HepG2 (cell line): ENCODE results near the gene NUDT13. TPM values are rescaled to one million over a fixed set of nuclear protein-coding genes. Genes with fewer than 3 reads are reported as not detected.

Experiments used
- ATAC-seq: fragments of 200-7000 bp; cut with Tn5 transposase; 3 replicates; pipeline ENCODE4 v1.9.1; 2020; ENCODE audit warnings: mild to moderate bottlenecking, moderate library complexity
- BruUV-seq: library from RNA; stranded (reverse); fragments of 400-500 nt; replicated peaks from 2 replicates; lab custom pipeline; 2021; lab: Mats Ljungman, UMichigan
- CTCF ChIA-PET: fragments of 300-600 bp; formaldehyde crosslinking; extraction: SDS; loops from one replicate; lab custom pipeline; 2021; ENCODE audit warnings: low total read pairs, inconsistent platforms, low intra/inter-chr PET ratio; lab: Yijun Ruan, JAX
- POLR2A ChIA-PET: fragments of 350-600 bp; sonication (Branson Sonifier 250); formaldehyde crosslinking; loops from one replicate; lab custom pipeline; 2020; ENCODE audit warnings: antibody characterized with exemption, inconsistent platforms; lab: Yijun Ruan, JAX
- DNase-seq: peaks from one replicate; pipeline ENCODE4 v3.0.0-alpha.2; 2015; ENCODE audit warnings: low spot score
- FAIRE-seq: peaks from 3 replicates; lab custom pipeline; 2011; peaks lifted over from hg19 to GRCh38; lab: Jason Lieb, UNC
- H2AFZ ChIP-seq: one replicate; pipeline ENCODE4 v1.6.1; 2011; ENCODE audit warnings: low read length, inconsistent platforms
- H3K27ac ChIP-seq: fragments of 300-600 bp; 3 replicates; pipeline ENCODE4 v1.8.0; 2011; ENCODE audit warnings: mixed run types, mild to moderate bottlenecking, mixed read lengths, low read length, inconsistent platforms; ENCODE audit not compliant: insufficient read depth; ENCODE audit errors: extremely low read length
- H3K27me3 ChIP-seq, 2 experiments: fragments of 200-600 bp in 1 of 2; 2 replicates in 1 of 2; 3 replicates in 1 of 2; pipeline versions ENCODE4 v1.6.0 to v1.8.0; 2011; ENCODE audit warnings: low read length in 2 of 2, mild to moderate bottlenecking in 2 of 2, moderate library complexity in 2 of 2, inconsistent platforms in 1 of 2; ENCODE audit not compliant: insufficient read depth in 2 of 2, control insufficient read depth in 1 of 2
- H3K36me3 ChIP-seq, 2 experiments: fragments of 200-600 bp in 1 of 2; replicated peaks in 1 of 2; 2 replicates in 1 of 2; 3 replicates in 1 of 2; pipeline versions ENCODE4 v1.5.1 to v1.8.0; 2011; ENCODE audit warnings: low read length in 2 of 2, inconsistent platforms in 1 of 2; ENCODE audit not compliant: insufficient read depth in 2 of 2, control insufficient read depth in 1 of 2
- H3K4me1 ChIP-seq: 2 replicates; pipeline ENCODE4 v1.5.1; 2012; ENCODE audit warnings: low read length, inconsistent platforms; ENCODE audit not compliant: insufficient read depth
- H3K4me2 ChIP-seq: 2 replicates; pipeline ENCODE4 v1.6.0; 2011; ENCODE audit warnings: low read depth, low read length, inconsistent platforms
- H3K4me3 ChIP-seq, 3 experiments: fragments of 200-600 bp in 1 of 3; sonication (generic), shearing (Covaris generic) in 1 of 3; replicated peaks in 1 of 3; 2 replicates each; pipeline ENCODE4 v1.5.1; 2011 to 2016; ENCODE audit warnings: low read length in 3 of 3, inconsistent platforms in 2 of 3, low read depth in 2 of 3, mild to moderate bottlenecking in 2 of 3, control low read depth in 1 of 3, mixed read lengths in 1 of 3; ENCODE audit not compliant: insufficient read depth in 1 of 3
- H3K79me2 ChIP-seq: one replicate; pipeline ENCODE4 v1.6.1; 2011; ENCODE audit warnings: low read length, inconsistent platforms; ENCODE audit not compliant: insufficient read depth
- H3K9ac ChIP-seq: 2 replicates; pipeline ENCODE4 v1.6.0; 2011; ENCODE audit warnings: mild to moderate bottlenecking, low read depth, low read length, inconsistent platforms; ENCODE audit not compliant: insufficient read depth
- H3K9me3 ChIP-seq: 2 replicates; pipeline ENCODE4 v1.5.1; 2012; ENCODE audit warnings: mild to moderate bottlenecking, low read length
- H4K20me1 ChIP-seq: 2 replicates; pipeline ENCODE4 v1.6.0; 2011; ENCODE audit warnings: inconsistent platforms, mild to moderate bottlenecking, low read length, moderate library complexity; ENCODE audit not compliant: insufficient read depth
- ELF3 ChIP-seq: IDR thresholded peaks from 2 replicates; pipeline ENCODE4 v1.6.1; 2016; ENCODE audit warnings: missing genetic modification reagents, missing compliant biosample characterization
- HHEX ChIP-seq: IDR thresholded peaks from 2 replicates; pipeline ENCODE4 v1.6.1; 2016; ENCODE audit warnings: control low read depth
- JUN ChIP-seq: sonication (generic); formaldehyde crosslinking; IDR thresholded peaks from 2 replicates; pipeline ENCODE4 v1.4.0; 2020; ENCODE audit warnings: mild to moderate bottlenecking, missing genetic modification reagents
- MTF2 ChIP-seq: sonication (generic); formaldehyde crosslinking; IDR thresholded peaks from 2 replicates; pipeline ENCODE4 v1.5.0; 2020; ENCODE audit warnings: missing genetic modification reagents, borderline replicate concordance
- NR2F1 ChIP-seq, 2 experiments: fragments of 450-650 bp in 1 of 2; formaldehyde crosslinking in 1 of 2; IDR thresholded peaks; 2 replicates each; pipeline versions ENCODE4 v1.5.0 to v1.6.1; 2016 to 2020; ENCODE audit warnings: mild to moderate bottlenecking in 1 of 2, missing compliant biosample characterization in 1 of 2, missing genetic modification reagents in 1 of 2, moderate library complexity in 1 of 2
- NR3C1 ChIP-seq: sonication (generic); formaldehyde crosslinking; IDR thresholded peaks from 2 replicates; pipeline ENCODE4 v1.4.0; 2020; ENCODE audit warnings: missing genetic modification reagents
- PHF20 ChIP-seq: sonication (generic); formaldehyde crosslinking; IDR thresholded peaks from 2 replicates; pipeline ENCODE4 v1.5.0; 2020; ENCODE audit warnings: mild to moderate bottlenecking, missing genetic modification reagents
- PPARG ChIP-seq: conservative IDR thresholded peaks from 2 replicates; pipeline ENCODE4 v1.6.1; 2016; ENCODE audit warnings: missing biosample characterization, missing genetic modification reagents
- SOX5 ChIP-seq: IDR thresholded peaks from 2 replicates; pipeline ENCODE4 v1.6.1; 2016; ENCODE audit warnings: borderline replicate concordance
- SRSF9 ChIP-seq: fragments of 200-400 bp; formaldehyde crosslinking; IDR thresholded peaks from 2 replicates; pipeline ENCODE4 v1.6.1; 2018; ENCODE audit warnings: borderline replicate concordance, mild to moderate bottlenecking, low read depth, low read length; ENCODE audit not compliant: insufficient read depth, poor library complexity, severe bottlenecking
- TCF12 ChIP-seq, 2 experiments: fragments of 450-650 bp in 1 of 2; sonication (generic) in 1 of 2; formaldehyde crosslinking in 1 of 2; IDR thresholded peaks; 2 replicates each; pipeline versions ENCODE4 v1.6.1 to v1.8.0; 2017 to 2022; ENCODE audit warnings: antibody characterized with exemption in 1 of 2, mild to moderate bottlenecking in 1 of 2, missing genetic modification reagents in 1 of 2, moderate library complexity in 1 of 2
- TP53 ChIP-seq: sonication (generic); formaldehyde crosslinking; conservative IDR thresholded peaks from 2 replicates; pipeline ENCODE4 v1.4.0; 2020; ENCODE audit warnings: missing genetic modification reagents
- ZFP90 ChIP-seq: sonication (generic); formaldehyde crosslinking; IDR thresholded peaks from 2 replicates; pipeline ENCODE4 v1.8.0; 2022; ENCODE audit warnings: missing genetic modification reagents, mild to moderate bottlenecking, inconsistent platforms, borderline replicate concordance
- ZMYM2 ChIP-seq: sonication (generic); formaldehyde crosslinking; IDR thresholded peaks from 2 replicates; pipeline ENCODE4 v1.8.0; 2022; ENCODE audit warnings: mild to moderate bottlenecking, missing genetic modification reagents
- ZNF615 ChIP-seq: sonication (generic); formaldehyde crosslinking; IDR thresholded peaks from 2 replicates; pipeline ENCODE4 v1.5.0; 2020; ENCODE audit warnings: mild to moderate bottlenecking, missing genetic modification reagents, borderline replicate concordance
- ZNF891 ChIP-seq: sonication (generic); formaldehyde crosslinking; IDR thresholded peaks from 2 replicates; pipeline ENCODE4 v1.5.0; 2020; ENCODE audit warnings: mild to moderate bottlenecking, missing genetic modification reagents
- ZZZ3 ChIP-seq: sonication (generic); formaldehyde crosslinking; IDR thresholded peaks from 2 replicates; pipeline ENCODE4 v1.4.0; 2020; ENCODE audit warnings: missing genetic modification reagents, mild to moderate bottlenecking, borderline replicate concordance
- in situ Hi-C: cut with HindIII; loops from 2 replicates; pipeline ENCODE4 v1.10.0; 2017; ENCODE audit warnings: low pct_unique_long_range_greater_than_20kb; ENCODE audit not compliant: extremely low pct_ligation_motif_present
- intact Hi-C: fragments of 100-400 bp; cut with micrococcal nuclease; formaldehyde crosslinking; loops from one replicate; pipeline ENCODE4 v1.10.0; 2022; ENCODE audit not compliant: unreplicated experiment
- polyA plus RNA-seq, 8 experiments: library from polyadenylated mRNA; depleted of rRNA in 3 of 8; stranded (reverse) in 7 of 8; unstranded in 1 of 8; fragments of >200 nt; fragmentation: Illumina TruSeq in 4 of 8; extraction: Trizol in 4 of 8; gene quantifications; 2 replicates each; pipeline versions ENCODE4 v1.2.1 to v1.2.3, GENCODE V29; 2011 to 2016; ENCODE audit warnings: low read depth in 4 of 8, missing spikeins in 1 of 8, mixed read lengths in 1 of 8; ENCODE audit not compliant: insufficient read depth in 1 of 8
- total RNA-seq, 5 experiments: library from RNA; depleted of rRNA; stranded (reverse); fragments of >200 nt; fragmentation: Illumina TruSeq; extraction: Trizol; gene quantifications; 2 replicates each; pipeline ENCODE4 v1.2.3, GENCODE V29; 2016; ENCODE audit warnings: low read depth in 1 of 5
- TF ChIP-seq, protein P1 (sequence below): sonication (generic); formaldehyde crosslinking; IDR thresholded peaks from 2 replicates; pipeline ENCODE4 v1.5.0; 2020; ENCODE audit warnings: missing genetic modification reagents, mild to moderate bottlenecking, borderline replicate concordance
- TF ChIP-seq, protein P2 (sequence below): fragments of 450-650 bp; IDR thresholded peaks from 2 replicates; pipeline ENCODE4 v1.6.1; 2017
- TF ChIP-seq, protein P3 (sequence below): sonication (generic); formaldehyde crosslinking; IDR thresholded peaks from 2 replicates; pipeline ENCODE4 v1.8.0; 2022; ENCODE audit warnings: mild to moderate bottlenecking, missing genetic modification reagents

Gene NUDT13
- total and polyA plus RNA-seq, 2 of the 13 experiments (the other 11 are each of a cell fraction or from before 2014, with no cell fraction given) = 4.2 to 6.5 TPM

DNA sequence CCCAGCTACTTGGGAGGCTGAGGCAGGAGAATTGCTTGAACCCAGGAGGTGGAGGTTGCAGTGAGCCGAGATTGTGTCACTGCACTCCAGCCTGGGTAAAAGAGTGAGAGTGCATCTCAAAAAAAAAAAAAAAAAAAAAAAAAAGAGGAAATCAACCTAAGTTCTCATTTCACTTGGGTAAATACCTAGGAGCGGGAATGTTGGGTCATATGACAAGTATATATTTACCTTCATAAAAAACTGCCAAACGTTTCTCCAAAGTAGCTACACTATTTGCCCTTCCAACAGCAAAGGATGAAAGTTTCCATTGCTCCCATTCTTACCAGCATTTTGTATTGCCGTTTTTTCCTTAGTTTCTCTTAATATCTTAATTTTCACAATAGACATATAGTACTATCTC lies 23.4 kb upstream of the NUDT13 start (continued):
- TF ChIP-seq TCF12 (IDR thresholded peaks at IDR 0.05) = no peak
- TF ChIP-seq TCF12 (CRISPR knock-in tag; IDR thresholded peaks at IDR 0.05) = no peak

DNA sequence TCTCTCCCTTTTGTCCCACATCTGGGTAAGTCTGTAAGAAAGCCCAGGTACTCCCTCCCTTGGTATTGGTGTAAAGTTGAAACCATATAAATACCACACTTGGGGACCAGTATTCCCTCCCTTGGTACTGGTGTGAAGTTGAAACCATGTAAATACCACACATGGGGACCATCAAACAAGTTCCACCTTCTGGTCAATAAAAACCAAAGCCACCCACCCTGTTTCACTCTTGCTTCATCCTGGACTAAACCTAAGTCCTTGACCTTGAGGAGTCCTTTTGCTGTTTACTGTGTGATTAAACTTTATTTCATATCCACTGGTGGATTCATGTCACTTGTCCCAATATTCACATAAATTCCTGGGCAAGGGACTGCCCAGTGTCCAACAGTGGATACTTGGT lies 22.0 kb upstream of the NUDT13 start:
- H3K27ac ChIP-seq = peak overlapping the region; percentile 35
- H3K4me2 ChIP-seq = peak overlapping the region; percentile 19; the same call in 1 of the 2 replicates
- H4K20me1 ChIP-seq = peaks cover 95% of the 10 kb centered on the region
- BruUV-seq = no TSS peak
- H3K79me2 ChIP-seq = peaks cover 95% of the 10 kb centered on the region
- H3K27me3 ChIP-seq = no peaks in the 10 kb centered on the region
- H3K4me3 ChIP-seq = no peak overlapping the region
- peaks cover 83% of the 10 kb centered on the region for H3K4me1 ChIP-seq
- in situ Hi-C loops (no loop called here), intact Hi-C loops (no loop called here)
- POLR2A ChIA-PET = no interaction called here
- no peak overlapping the region for H3K9ac ChIP-seq
- H3K36me3 ChIP-seq = peaks cover 0 to 12% of the 10 kb centered on the region in 2 experiments; a peak in 2 of 5 replicates
- CTCF ChIA-PET = no interaction called here
- H3K9me3 ChIP-seq = no peaks in the 10 kb centered on the region
- FAIRE-seq (no peak), DNase-seq (peak; percentile 74), ATAC-seq (peak; percentile 67)
- no peak overlapping the region for H2AFZ ChIP-seq
- TF ChIP-seq JUN (CRISPR knock-in tag) = no peak
- TF ChIP-seq PPARG (CRISPR knock-in tag) = peak; percentile 60; the same call in 1 of the 2 replicates
- TF ChIP-seq SOX5 (CRISPR knock-in tag) = peak; percentile 32; the same call in 1 of the 2 replicates
- TF ChIP-seq ZNF615 (CRISPR knock-in tag) = no peak
- no peak for TF ChIP-seq HHEX (CRISPR knock-in tag)
- no peak for TF ChIP-seq ZZZ3 (CRISPR knock-in tag)
- TF ChIP-seq NR3C1 (CRISPR knock-in tag) = no peak
- TF ChIP-seq ZFP90 (CRISPR knock-in tag) = no peak
- no peak for TF ChIP-seq ZNF891 (CRISPR knock-in tag)
- no peak for TF ChIP-seq TP53
- TF ChIP-seq, protein P1, sequence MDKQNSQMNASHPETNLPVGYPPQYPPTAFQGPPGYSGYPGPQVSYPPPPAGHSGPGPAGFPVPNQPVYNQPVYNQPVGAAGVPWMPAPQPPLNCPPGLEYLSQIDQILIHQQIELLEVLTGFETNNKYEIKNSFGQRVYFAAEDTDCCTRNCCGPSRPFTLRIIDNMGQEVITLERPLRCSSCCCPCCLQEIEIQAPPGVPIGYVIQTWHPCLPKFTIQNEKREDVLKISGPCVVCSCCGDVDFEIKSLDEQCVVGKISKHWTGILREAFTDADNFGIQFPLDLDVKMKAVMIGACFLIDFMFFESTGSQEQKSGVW (CRISPR knock-in tag) = no peak
- TF ChIP-seq SRSF9 = no peak
- TF ChIP-seq ELF3 = no peak
- TF ChIP-seq, protein P2, sequence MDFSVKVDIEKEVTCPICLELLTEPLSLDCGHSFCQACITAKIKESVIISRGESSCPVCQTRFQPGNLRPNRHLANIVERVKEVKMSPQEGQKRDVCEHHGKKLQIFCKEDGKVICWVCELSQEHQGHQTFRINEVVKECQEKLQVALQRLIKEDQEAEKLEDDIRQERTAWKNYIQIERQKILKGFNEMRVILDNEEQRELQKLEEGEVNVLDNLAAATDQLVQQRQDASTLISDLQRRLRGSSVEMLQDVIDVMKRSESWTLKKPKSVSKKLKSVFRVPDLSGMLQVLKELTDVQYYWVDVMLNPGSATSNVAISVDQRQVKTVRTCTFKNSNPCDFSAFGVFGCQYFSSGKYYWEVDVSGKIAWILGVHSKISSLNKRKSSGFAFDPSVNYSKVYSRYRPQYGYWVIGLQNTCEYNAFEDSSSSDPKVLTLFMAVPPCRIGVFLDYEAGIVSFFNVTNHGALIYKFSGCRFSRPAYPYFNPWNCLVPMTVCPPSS = no peak
- TF ChIP-seq ZMYM2 (CRISPR knock-in tag) = no peak
- TF ChIP-seq, protein P3, sequence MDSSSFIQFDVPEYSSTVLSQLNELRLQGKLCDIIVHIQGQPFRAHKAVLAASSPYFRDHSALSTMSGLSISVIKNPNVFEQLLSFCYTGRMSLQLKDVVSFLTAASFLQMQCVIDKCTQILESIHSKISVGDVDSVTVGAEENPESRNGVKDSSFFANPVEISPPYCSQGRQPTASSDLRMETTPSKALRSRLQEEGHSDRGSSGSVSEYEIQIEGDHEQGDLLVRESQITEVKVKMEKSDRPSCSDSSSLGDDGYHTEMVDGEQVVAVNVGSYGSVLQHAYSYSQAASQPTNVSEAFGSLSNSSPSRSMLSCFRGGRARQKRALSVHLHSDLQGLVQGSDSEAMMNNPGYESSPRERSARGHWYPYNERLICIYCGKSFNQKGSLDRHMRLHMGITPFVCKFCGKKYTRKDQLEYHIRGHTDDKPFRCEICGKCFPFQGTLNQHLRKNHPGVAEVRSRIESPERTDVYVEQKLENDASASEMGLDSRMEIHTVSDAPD (CRISPR knock-in tag) = 0 out of 2 replicates have a peak, but pooled peaks have one; percentile 27
- no peak for TF ChIP-seq MTF2 (CRISPR knock-in tag)
- TF ChIP-seq PHF20 (CRISPR knock-in tag) = no peak
- TF ChIP-seq NR2F1 (CRISPR knock-in tag; IDR thresholded peaks at IDR 0.05) = no peak; a peak in 1 of 4 replicates
